ENCODE data around the gene PATE4. TPM values are rescaled to one million over a fixed set of nuclear protein-coding genes. Genes with fewer than 3 reads are reported as not detected.

The PATE4 gene
- total RNA-seq, 1 donor: not detected

GRCh38 chr11:125797641-125798040, 35.5 kb upstream of the PATE4 start:
- no peaks in the 10 kb centered on the region for H3K36me3 ChIP-seq (ENCODE audit: insufficient read depth, low read length)
- no peaks in the 10 kb centered on the region for H4K20me1 ChIP-seq (ENCODE audit: insufficient read depth, low read length)
- TF ChIP-seq CTCF (IDR thresholded peaks at IDR 0.05; ENCODE audit: extremely low read depth, low read depth, low read length): no peak
- no peak overlapping the region for H3K4me3 ChIP-seq (ENCODE audit: insufficient read depth, low read length)
- H3K9me3 ChIP-seq (ENCODE audit: low read depth, low read length): peaks cover 3% of the 10 kb centered on the region
- H3K4me1 ChIP-seq (ENCODE audit: insufficient read depth, low read length): no peaks in the 10 kb centered on the region
- H3K27me3 ChIP-seq (ENCODE audit: insufficient read depth, low read length): no peaks in the 10 kb centered on the region
- no peak for DNase-seq (ENCODE audit: insufficient read length, low spot score, missing footprints)
- no peak overlapping the region for H3K4me2 ChIP-seq (ENCODE audit: insufficient read depth, low read length)
- no peak overlapping the region for H2AFZ ChIP-seq (ENCODE audit: low read length)
- H3K27ac ChIP-seq (ENCODE audit: low read depth, low read length): no peak overlapping the region
- no peaks in the 10 kb centered on the region for H3K79me2 ChIP-seq (ENCODE audit: insufficient read depth, low read length)

DNA sequence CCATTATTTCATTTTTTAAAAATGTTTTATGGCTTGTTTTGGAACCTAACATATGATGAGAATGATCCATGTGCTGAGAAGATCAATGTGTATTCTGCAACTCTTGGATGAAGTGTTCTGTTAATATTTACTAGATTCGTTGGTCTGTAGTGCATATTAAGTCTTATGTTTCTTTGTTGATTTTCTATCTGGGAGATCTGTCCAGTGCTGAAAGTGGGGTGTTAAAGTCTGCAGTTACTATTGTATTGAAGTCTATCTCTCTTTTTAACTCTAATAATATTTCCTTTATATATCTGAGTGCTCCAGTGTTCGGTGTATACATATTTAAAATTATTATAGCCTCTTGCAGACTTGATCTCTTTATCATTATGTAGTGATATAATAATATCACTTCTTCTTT, 33.3 kb upstream of the PATE4 start:
- Histone ChIP-seq H3K4me2 (ENCODE audit: insufficient read depth, low read length) (no peak overlapping the region), H3K9me3 (ENCODE audit: low read depth, low read length) (peaks cover 5% of the 10 kb centered on the region), H3K4me3 (ENCODE audit: insufficient read depth, low read length) (no peak overlapping the region), H4K20me1 (ENCODE audit: insufficient read depth, low read length) (no peaks in the 10 kb centered on the region), H3K27me3 (ENCODE audit: insufficient read depth, low read length) (no peaks in the 10 kb centered on the region), H3K36me3 (ENCODE audit: insufficient read depth, low read length) (no peaks in the 10 kb centered on the region), H3K27ac (ENCODE audit: low read depth, low read length) (no peak overlapping the region), H3K79me2 (ENCODE audit: insufficient read depth, low read length) (no peaks in the 10 kb centered on the region), H2AFZ (ENCODE audit: low read length) (no peak overlapping the region), H3K4me1 (ENCODE audit: insufficient read depth, low read length) (no peaks in the 10 kb centered on the region)
- TF ChIP-seq CTCF (IDR thresholded peaks at IDR 0.05; ENCODE audit: extremely low read depth, low read depth, low read length): no peak
- no peak for DNase-seq (ENCODE audit: insufficient read length, low spot score, missing footprints)

DNA sequence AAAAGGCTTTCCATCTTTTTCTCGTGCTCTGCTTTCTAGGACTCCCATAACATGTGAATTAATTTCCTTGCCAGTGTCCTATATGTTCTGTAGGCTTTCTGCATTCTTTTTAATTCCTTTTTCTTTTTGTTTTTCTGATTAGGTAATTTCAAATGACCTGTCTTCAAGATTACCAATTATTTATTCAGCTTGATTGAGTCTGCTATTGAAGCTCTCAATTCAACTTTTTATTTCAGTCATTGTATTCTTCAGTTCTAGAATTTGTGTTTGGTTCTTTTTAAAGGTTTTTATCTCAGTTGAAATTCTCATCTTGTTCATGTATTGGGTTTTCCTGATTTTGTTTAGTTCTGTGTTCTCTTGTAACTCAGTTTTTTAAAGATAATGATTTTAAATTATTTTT, 30.7 kb upstream of the PATE4 start:
- no peaks in the 10 kb centered on the region for H3K79me2 ChIP-seq (ENCODE audit: insufficient read depth, low read length)
- no peak overlapping the region for H3K27ac ChIP-seq (ENCODE audit: low read depth, low read length)
- H4K20me1 ChIP-seq (ENCODE audit: insufficient read depth, low read length): no peaks in the 10 kb centered on the region
- TF ChIP-seq CTCF (IDR thresholded peaks at IDR 0.05; ENCODE audit: extremely low read depth, low read depth, low read length): no peak
- H3K4me3 ChIP-seq (ENCODE audit: insufficient read depth, low read length): no peak overlapping the region
- H3K4me1 ChIP-seq (ENCODE audit: insufficient read depth, low read length): no peaks in the 10 kb centered on the region
- H3K4me2 ChIP-seq (ENCODE audit: insufficient read depth, low read length): no peak overlapping the region
- peaks cover 5% of the 10 kb centered on the region for H3K9me3 ChIP-seq (ENCODE audit: low read depth, low read length)
- H3K27me3 ChIP-seq (ENCODE audit: insufficient read depth, low read length): no peaks in the 10 kb centered on the region
- no peaks in the 10 kb centered on the region for H3K36me3 ChIP-seq (ENCODE audit: insufficient read depth, low read length)
- H2AFZ ChIP-seq (ENCODE audit: low read length): no peak overlapping the region
- no peak for DNase-seq (ENCODE audit: insufficient read length, low spot score, missing footprints)

GRCh38 chr11:125807909-125808308, 25.2 kb upstream of the PATE4 start:
- Histone ChIP-seq H3K4me2 (ENCODE audit: insufficient read depth, low read length) (no peak overlapping the region), H2AFZ (ENCODE audit: low read length) (no peak overlapping the region), H3K27me3 (ENCODE audit: insufficient read depth, low read length) (no peaks in the 10 kb centered on the region), H3K36me3 (ENCODE audit: insufficient read depth, low read length) (no peaks in the 10 kb centered on the region), H3K27ac (ENCODE audit: low read depth, low read length) (no peak overlapping the region), H3K9me3 (ENCODE audit: low read depth, low read length) (peaks cover 1% of the 10 kb centered on the region), H3K4me1 (ENCODE audit: insufficient read depth, low read length) (no peaks in the 10 kb centered on the region), H4K20me1 (ENCODE audit: insufficient read depth, low read length) (no peaks in the 10 kb centered on the region), H3K79me2 (ENCODE audit: insufficient read depth, low read length) (no peaks in the 10 kb centered on the region), H3K4me3 (ENCODE audit: insufficient read depth, low read length) (no peak overlapping the region)
- DNase-seq (ENCODE audit: insufficient read length, low spot score, missing footprints): no peak
- no peak for TF ChIP-seq CTCF (IDR thresholded peaks at IDR 0.05; ENCODE audit: extremely low read depth, low read depth, low read length)
